CD4-positive, alpha-beta T cell treated with Interleukin-15 for 1 hour (primary cell): ENCODE measurements around the gene FBXO44.

Experiments
- DNase-seq: peaks from one replicate; pipeline ENCODE4 v3.0.0-alpha.2; 2020

FBXO44 gene

GRCh38 chr1:11664336-11665065 lies 9.8 kb downstream of the FBXO44 start:
- peak; percentile 57 for DNase-seq

GRCh38 chr1:11668516-11668915 lies 13.8 kb downstream of the FBXO44 start:
- no peak for DNase-seq

GRCh38 chr1:11670747-11671146 lies 16.1 kb downstream of the FBXO44 start:
- no peak for DNase-seq

- no peak for DNase-seq
Measured at GRCh38 chr1:11671205-11671543, 16.5 kb downstream of the FBXO44 start.

DNA sequence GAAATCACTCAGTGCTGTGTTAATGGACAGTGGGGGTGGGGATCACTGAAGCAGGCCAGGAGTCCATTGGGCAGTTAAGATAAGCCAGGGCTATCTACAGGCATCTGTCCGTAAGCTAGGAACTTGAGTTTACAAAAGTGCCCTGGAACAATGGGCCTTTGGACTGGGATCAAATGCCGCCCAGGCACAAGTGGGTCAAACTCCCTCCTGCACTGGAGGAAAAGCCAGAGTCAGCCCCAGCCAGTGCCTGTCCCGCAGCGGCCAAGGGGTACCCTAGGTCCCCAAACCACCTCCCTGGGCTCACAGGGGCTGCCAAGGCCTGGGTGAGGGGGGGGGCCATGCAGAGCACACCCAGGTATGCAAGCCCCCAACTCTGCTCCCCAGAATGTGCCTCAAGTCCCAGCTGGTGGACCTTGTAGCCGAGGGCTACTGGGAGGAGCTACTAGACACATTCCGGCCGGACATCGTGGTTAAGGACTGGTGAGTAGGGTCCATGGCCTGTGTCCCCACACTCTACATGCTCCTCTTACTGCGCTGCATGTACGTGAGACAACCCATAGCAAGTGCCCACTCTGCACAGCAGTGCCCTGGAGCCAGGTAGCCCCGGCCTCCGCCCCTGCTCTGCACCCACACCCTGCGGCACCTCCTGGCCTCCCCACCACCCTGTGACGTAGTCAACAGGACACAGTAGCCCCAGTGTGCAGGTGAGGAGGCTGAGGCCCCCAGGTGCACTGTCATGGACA lies 17.0 kb downstream of the FBXO44 start:
- DNase-seq = no peak

DNA sequence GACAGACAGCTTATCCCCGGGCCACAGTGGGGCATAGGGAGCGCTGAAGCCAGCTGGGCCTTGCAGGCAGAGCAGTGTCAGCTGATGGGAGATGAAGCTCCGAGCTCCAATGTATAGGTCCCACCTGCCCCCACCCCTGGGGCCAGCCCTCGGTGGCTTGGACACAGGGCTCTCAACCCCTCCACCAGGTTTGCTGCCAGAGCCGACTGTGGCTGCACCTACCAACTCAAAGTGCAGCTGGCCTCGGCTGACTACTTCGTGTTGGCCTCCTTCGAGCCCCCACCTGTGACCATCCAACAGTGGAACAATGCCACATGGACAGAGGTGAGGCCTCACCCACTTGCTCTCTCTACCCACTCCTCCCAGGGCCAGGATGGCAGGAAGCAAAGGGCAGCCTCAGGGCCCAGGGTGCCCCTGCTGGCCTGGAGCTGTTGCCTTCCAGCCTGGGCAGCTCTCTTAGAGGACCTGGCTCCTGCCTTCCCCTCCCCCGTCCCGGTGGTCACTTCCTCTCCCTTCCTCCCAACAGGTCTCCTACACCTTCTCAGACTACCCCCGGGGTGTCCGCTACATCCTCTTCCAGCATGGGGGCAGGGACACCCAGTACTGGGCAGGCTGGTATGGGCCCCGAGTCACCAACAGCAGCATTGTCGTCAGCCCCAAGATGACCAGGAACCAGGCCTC lies 18.6 kb downstream of the FBXO44 start:
- no peak for DNase-seq

DNA sequence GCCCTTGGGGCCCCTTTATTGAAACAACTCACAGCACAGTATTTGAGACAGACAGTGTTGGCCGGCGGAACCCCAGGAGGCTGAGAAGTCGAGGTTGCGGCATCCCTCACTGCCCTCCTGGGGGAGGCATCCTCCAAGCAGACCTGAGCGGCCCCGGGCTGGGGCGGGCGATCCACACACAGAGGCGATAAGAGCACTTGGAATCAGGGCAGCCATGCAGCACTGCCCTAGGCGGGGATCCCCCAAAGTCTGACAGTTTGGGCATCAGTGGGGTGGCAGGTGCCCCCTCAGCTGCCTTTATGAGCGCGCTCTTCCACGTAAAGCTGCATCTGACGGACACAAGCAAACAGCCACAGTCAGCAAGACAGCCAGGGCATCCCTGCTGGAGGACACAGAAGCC lies 19.8 kb downstream of the FBXO44 start:
- no peak for DNase-seq

DNA sequence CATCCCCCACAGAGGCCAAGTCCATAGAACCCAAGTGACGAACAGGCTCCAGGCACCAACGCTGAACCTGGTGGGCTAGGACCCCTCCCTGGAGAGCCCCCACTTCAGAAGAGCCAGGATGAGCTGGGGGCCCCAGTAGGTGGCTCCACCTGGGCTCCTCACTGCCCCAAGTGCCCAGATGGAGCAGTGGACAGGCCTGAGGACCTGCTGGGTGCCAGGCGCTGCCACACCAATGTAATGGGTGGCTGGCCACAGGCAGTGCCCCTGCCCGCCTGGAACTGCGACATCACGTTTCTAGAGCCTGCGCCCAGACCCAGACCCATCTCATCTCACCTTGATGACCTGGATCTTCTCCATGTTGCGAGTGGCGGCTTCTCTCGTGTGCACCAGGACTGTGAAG lies 20.6 kb downstream of the FBXO44 start:
- no peak for DNase-seq

DNA sequence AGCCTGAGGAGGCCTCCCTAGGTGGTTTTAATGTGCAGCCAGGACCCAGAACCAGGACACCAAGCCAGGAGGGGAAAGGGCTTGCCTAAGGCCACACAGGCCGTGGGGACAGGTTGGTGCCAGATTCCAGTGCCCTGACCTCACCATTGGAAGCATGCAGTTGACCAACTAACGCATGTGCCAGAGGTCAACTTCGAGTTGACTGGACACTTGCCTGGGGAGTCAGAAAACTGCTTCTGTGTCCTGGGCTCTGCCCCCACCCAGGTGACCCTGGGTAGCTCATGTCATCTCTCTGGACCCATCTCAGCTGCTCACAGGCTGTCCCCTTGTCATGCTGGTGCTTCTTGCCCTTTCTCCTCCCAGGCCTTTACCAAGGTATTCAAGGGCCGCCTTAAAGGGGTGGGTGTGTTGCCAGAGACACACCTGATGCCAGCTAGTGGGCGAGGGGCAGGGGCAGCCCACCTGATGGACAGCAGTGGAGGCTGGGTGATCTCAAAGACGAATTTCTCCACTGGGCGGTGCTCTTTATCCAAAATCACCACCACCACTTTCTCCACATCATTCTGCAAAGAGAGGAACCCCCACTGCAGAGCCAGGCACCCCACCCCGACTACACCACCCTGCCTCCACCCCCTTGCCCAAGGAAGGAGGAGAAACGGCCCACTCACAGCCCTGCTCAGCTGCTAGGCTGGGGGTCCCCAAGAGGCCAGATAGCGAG lies 21.9 kb downstream of the FBXO44 start:
- DNase-seq = no peak

GRCh38 chr1:11678442-11678841 lies 23.8 kb downstream of the FBXO44 start:
- no peak for DNase-seq

DNA sequence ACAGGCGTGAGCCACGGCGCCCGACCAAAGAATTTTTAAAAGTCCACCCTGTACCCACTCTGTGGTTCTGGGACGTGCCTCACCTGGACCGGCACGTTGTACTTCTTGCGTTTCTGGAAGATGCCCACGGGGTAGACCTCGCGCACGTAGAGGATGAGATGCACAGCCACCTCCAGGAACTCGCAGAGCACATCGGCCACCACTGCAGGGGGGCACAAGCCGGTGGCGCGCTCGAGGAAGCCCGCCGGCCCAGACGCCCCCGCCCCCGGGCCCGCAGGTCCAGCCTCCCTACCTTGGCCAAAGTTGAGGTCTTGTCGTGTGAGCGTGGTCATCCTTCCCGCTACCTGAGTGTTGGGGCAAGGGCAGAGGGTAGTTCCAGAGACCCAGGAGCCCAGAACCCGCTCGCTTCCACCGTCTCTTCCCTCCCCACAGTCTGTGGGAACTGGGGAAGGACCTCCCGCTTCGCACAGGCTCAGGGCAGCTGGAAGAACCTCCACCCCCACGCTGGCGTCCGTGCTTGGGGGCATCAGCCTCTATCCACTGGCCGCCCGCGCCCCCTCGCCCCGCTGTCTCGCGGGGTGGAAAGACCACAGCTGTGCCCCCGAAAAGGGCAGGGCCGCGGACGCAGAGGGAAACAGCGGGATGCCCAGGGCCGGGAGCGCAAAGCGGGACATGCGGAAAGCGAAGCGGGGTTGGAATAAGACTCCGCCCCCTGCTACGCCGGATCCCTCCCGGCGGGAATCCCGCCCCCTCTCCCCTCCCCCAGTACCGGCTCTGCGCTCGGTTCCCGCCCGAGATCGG lies 25.8 kb downstream of the FBXO44 start:
- DNase-seq = no peak

GRCh38 chr1:11681071-11681771 lies 26.5 kb downstream of the FBXO44 start, which contains the start of gene MAD2L2:
MAD2L2 (minus strand) TSS chr1:11681148; CDS start chr1:11680601, 547 bp downstream.
- peak; percentile 88 for DNase-seq

DNA sequence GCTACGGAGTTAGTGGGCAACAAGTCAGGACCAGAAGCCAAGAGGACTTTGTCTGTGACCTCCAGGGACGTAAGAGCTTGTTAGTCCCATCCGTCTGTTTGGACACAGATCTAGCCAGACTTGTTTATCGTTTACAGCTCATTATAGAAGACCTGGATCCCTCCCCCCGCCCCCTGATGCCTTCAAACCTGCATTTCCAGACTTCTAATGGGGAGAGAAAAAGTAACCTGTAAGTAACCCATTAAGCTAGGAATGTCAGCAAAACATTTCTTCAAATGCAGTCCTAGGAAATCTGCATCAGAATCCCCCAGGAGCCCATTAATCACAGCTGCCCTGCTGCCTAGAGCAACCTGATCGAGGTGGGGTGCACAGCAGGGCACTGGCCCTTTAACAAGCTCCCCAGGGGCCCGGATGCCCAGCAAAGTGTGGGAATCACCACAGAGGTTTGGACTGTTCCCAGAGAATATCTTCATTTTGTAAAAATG lies 27.7 kb downstream of the FBXO44 start:
- DNase-seq = no peak

GRCh38 chr1:11682799-11683198 lies 28.1 kb downstream of the FBXO44 start:
- DNase-seq = no peak

GRCh38 chr1:11684070-11684469 lies 29.4 kb downstream of the FBXO44 start:
- no peak for DNase-seq

DNA sequence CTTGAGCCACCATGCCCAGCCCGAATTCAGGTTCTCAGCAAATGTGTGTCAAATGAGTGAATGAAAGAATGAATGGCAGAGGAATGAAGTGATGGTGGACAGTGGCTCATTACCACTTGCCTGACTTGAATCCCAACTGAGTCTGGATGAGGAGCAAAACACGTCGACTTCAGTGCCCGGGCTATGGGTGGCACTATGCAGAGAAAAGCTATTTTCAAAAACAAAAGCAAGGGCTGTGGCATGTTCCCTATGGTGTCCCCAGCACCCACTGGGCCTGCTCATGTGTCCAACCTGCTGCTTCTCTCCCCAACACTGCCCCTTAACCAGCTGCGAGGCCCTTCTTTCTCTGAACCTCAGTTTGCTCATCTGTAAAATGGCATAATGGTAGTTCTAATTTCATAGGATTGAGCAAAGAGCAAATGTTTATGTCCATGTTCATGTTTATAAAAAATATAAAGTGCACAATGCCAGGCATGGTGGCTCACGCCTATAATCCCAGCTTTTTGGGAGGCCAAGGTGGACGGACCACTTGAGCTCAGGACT lies 30.6 kb downstream of the FBXO44 start:
- DNase-seq = no peak

DNA sequence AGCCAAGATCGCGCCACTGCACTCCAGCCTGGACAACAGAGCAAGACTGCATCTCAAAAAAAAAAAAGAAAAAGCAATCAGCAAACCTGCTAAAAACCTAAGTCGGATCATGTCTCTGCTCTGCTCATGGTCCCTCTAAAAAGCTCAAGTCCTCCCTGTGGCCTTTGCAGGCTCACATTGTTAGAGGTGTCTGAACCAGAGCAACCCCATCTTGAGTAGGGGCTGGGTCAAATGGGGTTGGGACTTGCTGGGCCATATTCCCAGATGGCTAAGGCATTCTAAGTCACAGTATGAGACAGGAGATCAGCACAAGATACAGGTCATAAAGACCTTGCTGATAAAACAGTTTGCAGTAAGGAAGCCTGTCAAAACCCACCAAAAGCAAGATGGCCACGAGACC lies 33.8 kb downstream of the FBXO44 start:
- DNase-seq = no peak

- DNase-seq = no peak
Measured at GRCh38 chr1:11690397-11691301, 36.0 kb downstream of the FBXO44 start.

DNA sequence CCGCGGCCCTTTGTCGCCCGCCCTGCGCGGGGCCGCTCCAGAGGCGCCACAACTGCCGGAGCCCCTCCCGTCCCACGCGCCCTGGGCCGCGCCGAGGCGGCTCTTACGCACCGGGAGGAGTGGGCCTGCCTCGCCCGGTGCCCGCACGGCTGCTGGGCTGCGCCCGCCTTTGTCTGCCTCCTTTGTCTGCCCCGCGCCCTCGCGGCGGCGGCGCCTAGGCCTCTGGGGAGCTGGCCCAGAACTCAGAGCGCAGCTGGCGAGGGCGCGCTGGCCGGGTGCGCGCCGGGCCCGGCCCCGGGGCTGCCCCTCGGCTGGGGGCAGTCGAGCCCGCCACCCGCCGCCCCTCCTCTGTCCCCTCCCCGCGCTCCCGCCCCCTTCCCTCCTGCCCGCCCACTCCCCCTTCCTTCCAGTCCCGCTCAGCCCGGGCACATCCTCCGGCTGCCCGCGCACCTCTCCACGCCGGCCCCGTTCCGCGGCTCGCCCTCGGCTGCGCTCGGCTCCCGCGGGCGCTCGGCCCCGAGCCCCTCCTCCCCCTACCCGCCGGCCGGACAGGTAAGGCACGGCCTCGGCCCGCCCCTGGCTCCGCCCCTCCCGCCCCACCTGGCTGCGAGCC lies 36.7 kb downstream of the FBXO44 start, which contains the start of gene DRAXIN:
DRAXIN (plus strand) TSS at position 409 of the 613 bp plus-strand sequence. CDS start 14,549 bp downstream, outside the sequence.
- DNase-seq = no peak
